ENCODE data around the gene FAM222B.

DNA sequence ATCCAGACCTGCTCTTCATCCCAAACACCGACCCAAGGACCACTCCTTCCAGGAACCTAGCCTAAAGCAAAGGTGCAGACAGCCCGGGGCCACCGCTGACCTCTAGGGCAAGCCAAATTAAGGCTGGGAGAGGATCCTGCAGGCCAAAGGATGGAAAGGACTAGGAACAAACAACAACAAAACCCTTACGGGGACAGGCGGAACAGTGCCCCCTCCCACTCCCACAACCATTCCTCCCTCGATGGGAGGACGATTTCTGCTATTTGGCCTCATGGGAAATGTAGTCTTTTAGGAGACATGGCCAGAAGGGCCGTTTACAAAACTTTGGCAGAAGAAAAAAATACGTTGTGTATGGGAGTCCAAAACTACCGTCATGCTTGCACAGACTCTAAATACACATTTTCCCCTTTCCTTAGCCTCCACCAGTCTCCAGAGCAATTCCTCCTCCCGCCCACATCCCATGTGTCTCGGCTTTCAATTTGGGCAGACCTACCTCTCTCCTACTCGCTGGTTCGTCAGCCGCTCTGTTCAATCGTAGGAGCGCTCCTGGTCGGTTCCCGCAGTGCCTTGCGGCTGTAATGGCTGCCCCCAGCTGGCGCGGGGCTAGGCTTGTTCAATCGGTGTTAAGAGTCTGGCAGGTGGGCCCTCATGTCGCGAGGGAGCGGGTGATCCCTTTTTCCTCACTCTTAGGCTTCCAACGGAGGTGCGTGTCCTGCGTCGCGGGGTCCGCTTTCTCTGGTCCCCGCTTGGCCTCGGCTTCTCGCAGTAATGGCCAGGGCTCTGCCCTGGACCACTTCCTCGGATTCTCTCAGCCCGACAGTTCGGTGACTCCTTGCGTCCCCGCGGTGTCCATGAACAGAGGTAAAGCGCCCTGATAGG is 12.1 kb upstream of the FAM222B start, which contains the start of gene ERAL1:
- TF ChIP-seq CTCF (IDR thresholded peaks at IDR 0.05): no peak
- TF ChIP-seq EZH2 (IDR thresholded peaks at IDR 0.05): no peak
